ENCODE data around the gene ANO1.

Gene ANO1

DNA sequence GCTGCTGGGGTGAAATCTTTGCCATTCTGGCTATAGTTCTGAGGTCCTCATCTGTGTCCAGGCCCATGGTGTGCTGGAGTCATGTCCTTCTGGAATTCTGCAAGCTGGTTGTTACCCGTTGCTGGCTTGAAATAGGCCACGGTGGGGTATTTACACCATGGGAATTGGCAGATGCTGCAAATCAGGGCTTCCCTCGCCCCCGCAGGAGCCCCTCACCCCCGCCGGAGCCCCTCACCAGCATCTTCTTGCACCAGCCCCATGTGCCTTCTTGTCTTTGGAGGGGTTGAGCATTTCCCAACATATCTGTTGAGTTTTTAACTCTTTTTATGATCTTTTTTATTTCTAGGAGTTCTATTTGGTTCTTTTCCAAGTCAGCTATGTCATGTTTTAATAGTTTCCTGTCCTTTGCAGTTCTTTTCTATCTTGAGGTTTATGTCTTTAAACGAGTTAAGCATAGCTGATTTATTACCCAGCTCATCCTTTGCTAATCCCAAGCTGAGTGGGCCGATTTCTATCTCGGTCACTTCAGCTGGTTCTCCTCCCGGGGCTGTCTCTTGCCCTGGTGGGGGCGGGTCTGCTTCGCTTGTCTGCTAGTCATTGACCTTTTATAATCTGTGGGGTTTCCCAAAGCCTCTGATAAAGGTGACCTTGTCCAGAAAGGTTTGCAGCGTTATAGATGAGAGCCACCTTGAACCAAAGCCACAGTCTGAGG lies 17.6 kb downstream of the ANO1 start:
- TF ChIP-seq, protein P1, sequence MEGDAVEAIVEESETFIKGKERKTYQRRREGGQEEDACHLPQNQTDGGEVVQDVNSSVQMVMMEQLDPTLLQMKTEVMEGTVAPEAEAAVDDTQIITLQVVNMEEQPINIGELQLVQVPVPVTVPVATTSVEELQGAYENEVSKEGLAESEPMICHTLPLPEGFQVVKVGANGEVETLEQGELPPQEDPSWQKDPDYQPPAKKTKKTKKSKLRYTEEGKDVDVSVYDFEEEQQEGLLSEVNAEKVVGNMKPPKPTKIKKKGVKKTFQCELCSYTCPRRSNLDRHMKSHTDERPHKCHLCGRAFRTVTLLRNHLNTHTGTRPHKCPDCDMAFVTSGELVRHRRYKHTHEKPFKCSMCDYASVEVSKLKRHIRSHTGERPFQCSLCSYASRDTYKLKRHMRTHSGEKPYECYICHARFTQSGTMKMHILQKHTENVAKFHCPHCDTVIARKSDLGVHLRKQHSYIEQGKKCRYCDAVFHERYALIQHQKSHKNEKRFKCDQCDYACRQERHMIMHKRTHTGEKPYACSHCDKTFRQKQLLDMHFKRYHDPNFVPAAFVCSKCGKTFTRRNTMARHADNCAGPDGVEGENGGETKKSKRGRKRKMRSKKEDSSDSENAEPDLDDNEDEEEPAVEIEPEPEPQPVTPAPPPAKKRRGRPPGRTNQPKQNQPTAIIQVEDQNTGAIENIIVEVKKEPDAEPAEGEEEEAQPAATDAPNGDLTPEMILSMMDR (conservative IDR thresholded peaks at IDR 0.05; ENCODE audit: low read length) = no peak
- DNase-seq (ENCODE audit: low read depth) = no peak

GRCh38 chr11:70097783-70098563 lies 19.9 kb downstream of the ANO1 start:
- no peak for DNase-seq (ENCODE audit: low read depth)
- no peak overlapping the region for H3K4me3 ChIP-seq (ENCODE audit: low read length)
- TF ChIP-seq, protein P1 (conservative IDR thresholded peaks at IDR 0.05; ENCODE audit: low read length) = no peak

More for the DNA sequence above, 17.6 kb downstream of the ANO1 start:
- no peak overlapping the region for H3K4me3 ChIP-seq (ENCODE audit: low read length)

DNA sequence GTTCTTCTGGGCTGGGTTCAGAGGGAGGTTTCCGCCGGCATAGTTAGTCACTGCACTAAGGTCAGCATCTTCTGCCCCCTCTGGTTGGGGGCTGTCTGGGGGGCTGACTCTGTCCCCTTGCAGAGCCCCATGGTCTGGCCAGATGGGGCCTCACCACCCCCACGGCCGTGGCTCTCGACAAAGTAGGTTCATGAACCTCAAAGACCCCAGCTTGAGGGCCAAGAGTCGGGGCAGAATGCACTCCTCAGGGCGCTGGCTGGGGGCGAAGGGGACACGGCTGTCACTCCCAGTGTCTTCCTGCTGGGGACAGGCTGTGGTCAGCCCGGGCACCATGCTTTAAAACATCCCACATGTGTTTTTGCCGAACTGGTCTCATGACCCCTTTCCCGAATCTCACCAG lies 20.8 kb downstream of the ANO1 start:
- DNase-seq (ENCODE audit: low read depth) = no peak
- no peak overlapping the region for H3K4me3 ChIP-seq (ENCODE audit: low read length)
- TF ChIP-seq, protein P1 (conservative IDR thresholded peaks at IDR 0.05; ENCODE audit: low read length) = no peak

- TF ChIP-seq, protein P1 (conservative IDR thresholded peaks at IDR 0.05; ENCODE audit: low read length) = no peak
- DNase-seq (ENCODE audit: low read depth) = peak; percentile 6
- no peak overlapping the region for H3K4me3 ChIP-seq (ENCODE audit: low read length)
These were observed 21.6 kb downstream of the ANO1 start for GRCh38 chr11:70099578-70100279.

- no peak for DNase-seq (ENCODE audit: low read depth)
- TF ChIP-seq, protein P1 (conservative IDR thresholded peaks at IDR 0.05; ENCODE audit: low read length) = no peak
- no peak overlapping the region for H3K4me3 ChIP-seq (ENCODE audit: low read length)
These were observed 22.1 kb downstream of the ANO1 start for GRCh38 chr11:70100280-70100603.

GRCh38 chr11:70100791-70101190 lies 22.7 kb downstream of the ANO1 start:
- TF ChIP-seq, protein P1 (conservative IDR thresholded peaks at IDR 0.05; ENCODE audit: low read length) = no peak
- no peak overlapping the region for H3K4me3 ChIP-seq (ENCODE audit: low read length)
- DNase-seq (ENCODE audit: low read depth) = no peak
